ENCODE measurements around the gene SCN2A. TPM values are rescaled to one million over a fixed set of nuclear protein-coding genes. Genes with fewer than 3 reads are reported as not detected.

The SCN2A gene
- total RNA-seq, result 5.0 and 5.6 TPM in 2 replicates

GRCh38 chr2:165239230-165239629, at the start of gene SCN2A:
TSS of gene SCN2A (plus strand) at chr2:165239414. CDS start at chr2:165295824, 56,410 bp downstream.

GRCh38 chr2:165203689-165204559, 35.3 kb upstream of the SCN2A start, which contains the start of gene SCN3A:
TSS of gene SCN3A (minus strand) at chr2:165204050. CDS start at chr2:165176394, 27,656 bp downstream.

Other genes starting within 250 kb of the SCN2A start
- gene SCN3A, start 35.4 kb upstream of the SCN2A start, total RNA-seq, result 0.05 and 0.89 TPM in 2 replicates
- gene CSRNP3, start 230.3 kb downstream of the SCN2A start, total RNA-seq, result 2.7 and 3.9 TPM in 2 replicates